ENCODE data around the gene PRUNE2.

Gene PRUNE2

DNA sequence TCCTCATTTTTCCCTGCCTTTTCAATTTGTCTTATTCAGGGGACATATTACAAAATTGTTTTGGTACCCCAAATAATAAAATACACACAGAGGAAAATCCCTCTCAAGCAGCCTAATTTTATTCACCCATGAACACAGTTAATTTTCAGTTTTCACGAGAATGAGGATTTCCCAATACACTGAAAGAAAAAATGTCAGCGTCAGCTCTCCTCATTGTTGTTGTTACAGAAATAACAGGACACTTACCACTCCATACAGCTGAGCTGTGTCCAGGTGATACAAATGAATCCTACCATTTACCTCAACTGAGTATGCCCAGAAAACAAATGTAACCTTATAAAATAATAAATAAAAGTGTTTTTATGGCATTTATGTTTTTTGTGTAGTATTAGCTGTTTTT lies 286.3 kb downstream of the PRUNE2 start:
- DNase-seq: no peak

GRCh38 chr9:76619197-76619596 lies 286.7 kb downstream of the PRUNE2 start:
- no peak for DNase-seq

- DNase-seq: no peak
Observed at GRCh38 chr9:76618762-76619161, 287.2 kb downstream of the PRUNE2 start.

GRCh38 chr9:76617497-76618175 lies 288.3 kb downstream of the PRUNE2 start:
- DNase-seq: no peak

- no peak for DNase-seq
Observed at GRCh38 chr9:76616780-76617179, 289.1 kb downstream of the PRUNE2 start.

- no peak for DNase-seq
Observed at GRCh38 chr9:76615177-76615603, 290.7 kb downstream of the PRUNE2 start.

- no peak for DNase-seq
Observed at GRCh38 chr9:76613974-76614373, 291.9 kb downstream of the PRUNE2 start.

DNA sequence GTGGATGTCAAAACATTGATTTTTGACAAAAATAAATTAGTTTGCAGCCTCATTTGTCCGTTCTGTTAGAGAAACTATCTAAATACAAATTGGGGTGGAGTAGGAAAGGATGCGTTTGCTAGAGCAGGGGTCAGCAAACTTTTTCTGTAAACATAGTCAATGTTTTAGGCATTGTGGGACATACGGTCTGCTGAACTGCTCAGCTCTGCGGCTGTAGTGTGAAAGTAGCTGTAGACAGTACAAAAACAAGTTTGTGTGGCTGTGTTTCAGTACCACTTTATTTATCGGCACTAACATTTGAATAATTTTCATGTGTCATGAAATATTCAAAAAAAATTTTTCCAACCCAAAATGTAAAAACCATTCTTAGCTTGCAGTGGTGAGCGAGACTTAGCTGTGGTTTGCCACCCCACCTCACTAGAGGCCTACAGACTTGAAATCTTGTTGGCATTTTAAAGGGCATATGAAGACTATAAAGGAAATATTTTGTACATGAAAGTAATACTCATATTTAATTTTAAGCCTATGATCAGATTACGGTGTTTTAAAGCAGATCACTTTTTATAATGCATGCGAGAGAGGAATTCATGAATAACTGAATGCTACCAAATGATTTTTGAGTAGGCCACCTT lies 292.6 kb downstream of the PRUNE2 start:
- no peak for DNase-seq

DNA sequence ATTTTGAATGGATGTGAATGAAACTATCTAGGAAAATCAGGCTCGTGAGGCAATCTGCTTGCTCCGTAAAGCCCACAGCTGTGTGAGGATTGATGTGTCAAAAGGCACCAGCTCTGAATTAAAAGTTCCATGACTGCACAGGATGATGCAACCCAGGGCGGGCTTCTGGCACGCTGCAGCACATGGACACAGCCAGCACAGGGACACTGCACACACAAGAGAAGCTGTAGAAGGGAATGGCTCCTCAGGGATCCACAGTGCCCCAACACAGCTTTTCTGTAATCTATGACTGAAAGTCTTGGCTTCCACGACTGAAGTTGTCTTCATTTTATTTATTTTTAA lies 295.9 kb downstream of the PRUNE2 start:
- DNase-seq: no peak

DNA sequence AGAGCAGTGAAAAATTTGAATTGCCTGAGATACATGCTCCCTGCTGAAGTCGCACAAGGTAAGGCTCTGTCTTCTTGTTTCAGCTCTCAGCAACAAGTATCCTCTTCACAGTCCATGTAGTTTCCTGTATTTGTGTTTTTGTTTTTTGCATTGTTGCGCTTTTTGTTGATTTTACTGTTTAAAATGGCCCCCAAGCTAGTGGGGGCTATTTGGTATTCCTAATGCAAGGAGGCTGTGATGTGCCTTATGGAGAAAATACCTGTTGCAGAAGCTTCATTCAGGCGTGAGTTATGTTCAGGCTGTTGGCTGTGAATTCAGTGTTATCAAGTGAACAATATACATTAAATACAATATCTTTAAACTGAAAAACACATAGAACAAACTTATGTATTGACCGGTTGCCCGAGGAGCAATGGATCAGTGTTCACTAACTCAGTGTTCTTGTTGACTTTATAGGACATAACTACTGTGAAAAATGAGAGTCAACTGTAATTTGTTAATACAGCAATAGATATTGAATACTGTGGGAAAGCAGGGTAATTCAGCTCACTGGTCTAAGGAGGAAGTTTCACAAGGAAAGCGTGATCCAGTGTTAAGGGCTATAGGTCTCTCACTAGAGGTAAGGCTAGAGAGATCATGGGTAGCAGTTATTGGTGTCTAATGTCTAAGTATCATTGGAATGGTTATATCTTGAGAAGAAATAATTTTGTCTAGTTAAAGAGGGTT lies 296.5 kb downstream of the PRUNE2 start:
- no peak for DNase-seq

DNA sequence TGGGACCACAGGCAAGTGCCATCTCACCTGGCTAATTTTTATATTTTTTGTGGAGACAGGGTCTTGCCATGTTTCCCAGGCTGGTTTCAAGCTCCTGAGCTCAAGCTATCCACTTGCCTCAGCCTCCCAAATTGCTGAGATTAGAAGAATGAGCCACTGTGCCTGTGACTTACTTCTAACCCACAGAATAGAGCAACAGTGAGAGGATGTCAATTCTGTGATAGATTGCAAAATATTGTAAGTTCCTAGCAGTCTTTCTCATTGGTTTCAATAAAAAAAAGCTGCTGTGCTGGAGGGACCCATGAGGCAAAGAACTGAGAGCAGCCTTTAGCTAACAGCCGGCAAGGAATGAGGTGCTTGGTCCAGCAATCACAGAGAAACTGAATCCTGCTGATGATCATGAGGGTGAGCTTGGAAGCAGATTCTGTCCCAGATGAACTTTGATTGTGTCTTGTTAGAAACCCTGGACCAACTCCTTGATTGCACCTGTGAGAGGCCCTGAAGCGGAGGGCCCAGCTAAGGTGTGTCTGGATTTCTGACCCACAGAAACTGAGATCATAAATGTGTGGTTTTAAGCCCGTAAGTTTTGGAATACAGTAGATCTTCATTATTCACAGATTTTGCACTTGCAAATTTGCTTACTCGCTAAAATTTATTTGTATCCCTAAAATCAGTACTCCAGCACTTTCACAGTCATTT lies 297.2 kb downstream of the PRUNE2 start:
- no peak for DNase-seq

DNA sequence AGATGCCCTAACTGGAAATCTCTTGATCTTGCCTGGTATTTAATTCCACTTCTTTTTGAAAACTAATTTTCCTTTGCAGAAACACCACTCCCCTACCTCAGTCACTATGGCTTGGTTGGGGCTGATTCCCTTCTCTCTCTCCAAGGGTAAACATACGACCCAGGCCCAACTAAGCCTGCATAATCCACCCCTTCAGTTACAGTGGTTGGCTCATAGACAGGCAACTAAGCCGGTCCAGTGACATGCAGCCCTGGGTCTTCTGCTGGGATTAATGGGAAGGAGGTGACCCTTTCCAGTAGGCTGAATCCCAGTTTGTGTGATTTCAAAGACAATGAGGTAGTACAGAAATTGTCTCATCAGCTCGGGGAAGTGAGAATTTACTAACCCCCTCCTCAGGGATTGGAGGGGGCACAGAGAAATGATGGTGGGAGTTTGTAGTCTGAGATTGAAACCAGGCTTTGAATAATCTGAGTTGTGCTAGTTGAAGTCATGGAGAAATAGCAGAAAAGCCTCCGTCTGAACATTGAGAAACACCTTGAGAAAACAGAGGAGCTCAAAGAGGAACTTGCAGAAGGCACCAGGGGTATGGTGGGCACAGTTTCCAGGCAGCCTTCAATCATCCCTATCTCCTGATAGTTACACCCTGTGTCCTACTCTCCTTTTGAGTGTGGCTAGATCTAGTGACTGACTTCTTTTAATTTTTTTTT lies 298.0 kb downstream of the PRUNE2 start:
- DNase-seq: no peak

DNA sequence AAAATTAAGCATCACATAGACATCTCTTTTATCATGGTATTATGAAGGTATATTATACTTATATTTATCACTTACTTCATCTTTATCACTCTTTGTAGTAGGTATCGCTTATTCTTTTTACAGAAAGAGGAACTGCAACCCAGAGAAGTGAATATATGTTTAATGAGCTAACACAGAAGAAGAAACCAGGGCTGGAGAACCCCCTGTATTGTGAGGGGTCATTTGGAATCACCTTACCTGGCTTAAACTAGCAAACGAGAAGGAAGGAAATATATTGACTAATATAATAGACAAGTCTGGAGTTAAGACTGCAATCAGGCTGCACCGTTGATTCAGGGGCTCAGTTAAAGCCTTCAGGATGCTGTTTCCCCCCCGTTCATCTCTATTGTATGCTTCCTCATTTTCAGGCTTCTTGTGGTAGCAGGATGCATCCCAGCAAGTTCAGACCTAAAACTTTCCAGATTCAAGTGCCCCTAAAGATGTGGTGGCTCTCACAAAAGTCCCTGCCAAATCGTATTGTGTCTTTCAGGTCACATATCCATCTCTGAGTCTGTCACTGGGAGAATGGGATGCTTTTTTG lies 300.5 kb downstream of the PRUNE2 start:
- DNase-seq: no peak

GRCh38 chr9:76603931-76604570 lies 301.9 kb downstream of the PRUNE2 start:
- DNase-seq: no peak

DNA sequence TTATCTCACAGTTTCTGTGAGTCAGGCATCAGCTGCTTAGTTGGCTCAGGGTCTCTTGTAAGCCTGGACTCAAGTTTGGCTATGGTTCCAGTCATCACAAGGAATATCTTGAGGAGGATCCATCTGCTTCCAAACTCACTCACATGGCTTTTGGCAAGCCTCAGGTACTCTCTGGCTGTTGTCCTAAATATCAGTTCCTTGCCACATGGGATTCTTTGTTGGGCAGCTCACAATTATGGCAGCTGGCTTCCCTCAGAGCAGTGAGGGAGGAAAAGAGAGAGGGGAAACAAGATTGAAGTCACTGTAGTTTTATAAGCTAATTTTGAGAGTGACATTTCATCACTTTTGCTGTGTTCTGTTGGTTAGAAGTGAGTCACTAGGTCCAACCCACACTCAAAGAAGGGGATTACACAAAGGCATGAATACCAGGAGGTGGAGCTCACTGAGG lies 302.4 kb downstream of the PRUNE2 start:
- no peak for DNase-seq

GRCh38 chr9:76602199-76602598 lies 303.7 kb downstream of the PRUNE2 start:
- no peak for DNase-seq

- DNase-seq: no peak
Observed at GRCh38 chr9:76600007-76600615, 305.8 kb downstream of the PRUNE2 start.

- DNase-seq: no peak
Observed at GRCh38 chr9:76598981-76599380, 306.9 kb downstream of the PRUNE2 start.

- DNase-seq: no peak
Observed at GRCh38 chr9:76595645-76596044, 310.3 kb downstream of the PRUNE2 start.

- DNase-seq: no peak
Observed at GRCh38 chr9:76594764-76595424, 311.0 kb downstream of the PRUNE2 start.
